NCI-H1930 (cell line): ENCODE measurements around the gene LINC00632.
"Not testable (repeated sequence)": the region's sequence is repeated elsewhere in the genome, so short reads cannot be mapped to it uniquely, and the experiment has no call there.

ENCODE experiments used
- DNase-seq, 2 experiments: peaks; one replicate each; lab custom pipeline; 2025; lab: John Stamatoyannopoulos, UW

LINC00632 gene

DNA sequence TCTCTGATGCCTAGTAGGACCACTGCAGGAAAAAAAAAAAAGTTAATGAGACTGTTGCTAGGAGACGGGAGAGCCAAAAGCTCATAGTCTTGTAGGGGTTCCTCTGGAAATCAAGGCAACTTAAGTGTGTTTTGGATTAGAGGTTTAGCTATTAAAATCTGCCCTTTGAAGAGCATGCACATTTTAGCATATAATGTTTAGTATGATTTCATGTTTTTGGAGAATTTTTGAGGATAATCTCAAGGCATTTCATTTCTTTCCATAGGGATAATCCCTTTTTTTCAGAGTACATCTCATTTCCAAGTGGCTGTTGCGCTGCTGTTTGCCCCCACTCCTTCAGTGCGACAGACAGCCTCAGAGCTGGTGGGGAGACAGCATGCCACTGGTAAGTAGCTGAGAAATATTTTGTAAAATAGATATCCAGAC, at the start of gene LINC00632:
Gene LINC00632 (plus strand): TSS at position 339 of the 426 bp plus-strand sequence.
- peak in 1 of 2 experiments; percentile 40 for DNase-seq

DNA sequence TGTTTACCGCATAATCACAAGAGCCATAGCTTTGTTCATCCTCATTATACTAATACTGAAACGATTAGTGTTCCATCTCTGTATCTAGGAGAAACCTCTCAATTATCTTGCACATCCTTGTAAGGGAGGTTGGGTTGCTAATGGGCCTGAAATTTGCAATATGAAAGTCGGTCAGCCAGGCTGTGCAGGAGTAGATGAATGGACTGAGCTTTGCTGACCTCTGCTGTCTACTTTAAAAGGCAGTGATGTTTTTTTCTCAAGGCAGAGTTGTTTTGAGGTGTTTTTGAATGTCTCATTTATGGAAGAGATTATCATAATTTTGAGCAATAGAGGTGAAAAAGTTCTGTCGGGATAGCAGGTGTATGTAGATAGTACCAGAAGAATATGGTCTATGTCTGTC, 47.9 kb upstream of the LINC00632 start:
- DNase-seq = peak in 1 of 2 experiments; percentile 59

DNA sequence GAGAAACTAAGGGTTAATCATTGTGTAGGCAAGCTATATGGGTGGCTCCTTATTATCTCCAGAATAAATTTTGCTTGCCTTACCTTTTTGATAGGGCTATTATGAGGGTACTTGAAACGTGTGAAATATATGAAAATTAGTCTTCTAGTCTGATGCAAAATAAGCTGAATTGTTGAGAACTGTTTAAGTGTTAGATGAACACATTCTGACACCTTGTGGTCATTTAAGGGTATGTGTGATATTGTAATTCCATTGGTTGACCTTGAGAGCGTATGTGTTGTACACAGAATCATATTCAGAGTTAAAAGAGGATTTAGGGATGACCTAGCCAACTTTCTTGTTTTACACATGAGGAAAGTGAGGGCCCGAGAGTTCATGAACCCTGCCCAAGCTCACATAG, 44.6 kb upstream of the LINC00632 start:
- peak in 1 of 2 experiments; percentile 10 for DNase-seq

DNA sequence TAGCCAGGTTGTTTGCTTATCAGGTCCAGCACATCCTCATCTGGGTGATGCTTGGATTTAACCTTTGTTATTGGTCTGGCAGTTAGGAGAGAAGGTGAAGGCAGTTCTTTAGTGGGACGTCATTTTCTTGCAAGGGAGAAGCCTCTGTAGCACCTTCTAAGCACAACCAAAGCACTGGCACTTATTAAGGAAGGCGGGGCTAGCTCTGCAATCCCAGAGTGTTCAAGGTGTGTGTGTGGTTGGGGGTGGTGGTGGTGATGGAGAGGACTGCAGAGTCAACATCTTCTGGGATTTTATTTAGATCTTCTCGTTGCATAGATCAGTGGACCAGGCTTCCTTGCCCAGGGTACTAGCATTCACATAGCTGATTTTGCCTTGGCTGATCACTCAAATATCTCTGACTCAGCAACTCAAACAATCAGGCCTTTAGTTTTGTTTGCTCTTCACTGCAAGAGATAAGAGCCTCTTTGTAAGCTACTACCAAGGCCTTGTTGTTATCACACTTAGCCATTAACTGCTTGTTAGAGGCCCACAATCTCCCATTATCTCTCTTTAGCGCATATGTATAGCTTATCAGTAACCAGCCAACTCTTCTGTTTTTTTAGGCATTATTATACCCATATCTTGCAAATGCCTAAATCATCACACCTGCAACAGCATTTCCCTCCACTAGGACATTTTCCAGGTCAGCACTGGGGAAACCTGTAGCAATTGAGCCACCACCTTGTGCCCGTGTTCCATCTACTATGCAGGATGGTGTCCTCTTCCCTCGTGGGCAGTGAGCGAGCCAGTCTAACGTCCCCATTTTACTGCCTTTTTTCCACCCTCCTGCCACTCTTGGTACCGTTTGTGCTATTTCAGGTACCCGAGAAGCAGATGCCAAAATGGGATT, 36.5 kb upstream of the LINC00632 start:
- no peak for DNase-seq

DNA sequence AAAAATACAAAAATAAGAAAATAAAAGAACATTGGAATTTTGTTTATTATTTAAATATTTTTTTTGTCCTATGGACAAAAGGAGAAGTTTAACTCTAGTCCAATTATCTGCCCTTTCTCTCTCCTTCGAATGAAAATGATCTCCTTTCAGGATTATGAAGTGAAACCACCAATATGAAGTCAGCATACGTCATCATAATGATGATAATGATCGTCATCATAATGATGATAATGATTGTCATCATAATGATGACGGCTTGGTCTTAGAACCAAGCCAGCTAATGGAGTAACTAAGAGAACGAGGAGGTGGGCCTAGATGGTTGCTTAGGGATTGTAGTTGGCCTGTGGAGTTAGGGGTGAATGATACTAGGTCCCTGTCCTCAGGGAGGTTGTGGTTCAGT, 21.9 kb upstream of the LINC00632 start:
- DNase-seq = no peak

DNA sequence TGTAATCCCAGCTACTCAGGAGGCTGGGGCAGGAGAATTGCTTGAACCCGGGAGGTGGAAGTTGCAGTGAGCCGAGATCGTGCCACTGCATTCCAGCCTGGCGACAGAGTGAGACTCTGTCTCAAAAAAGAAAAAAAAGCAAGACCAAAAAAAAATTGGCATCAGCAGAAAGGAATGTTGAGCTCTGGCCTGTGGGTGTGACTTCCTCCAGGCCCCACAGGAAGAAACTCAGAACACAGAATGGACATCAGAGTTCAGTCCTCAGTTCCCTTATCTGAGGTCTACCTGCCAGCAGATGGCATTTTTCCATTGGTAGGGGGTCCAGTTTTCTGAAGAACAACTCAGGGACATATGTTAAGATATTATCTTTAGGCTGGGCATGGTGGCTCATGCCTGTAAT, 18.0 kb upstream of the LINC00632 start:
- DNase-seq = not testable (repeated sequence)

DNA sequence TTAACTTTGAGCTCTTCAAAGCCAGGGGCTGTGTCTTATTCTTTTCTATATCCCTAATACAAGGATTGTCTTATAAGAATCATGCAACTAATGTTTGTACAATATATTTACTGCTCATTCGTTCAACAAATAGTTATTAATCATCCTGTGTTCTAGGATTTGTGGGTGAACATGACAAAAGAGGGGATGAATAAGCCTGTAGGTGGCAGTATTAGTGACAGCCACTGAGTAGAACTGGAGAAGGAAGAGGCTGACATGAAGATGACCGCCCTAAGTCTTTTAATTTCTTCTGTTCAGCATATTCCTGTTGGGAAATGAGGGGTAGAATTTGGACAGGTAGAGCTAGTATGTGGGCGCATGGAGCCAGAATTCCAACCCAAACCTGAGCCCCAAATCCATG, 11.9 kb upstream of the LINC00632 start:
- DNase-seq = no peak

DNA sequence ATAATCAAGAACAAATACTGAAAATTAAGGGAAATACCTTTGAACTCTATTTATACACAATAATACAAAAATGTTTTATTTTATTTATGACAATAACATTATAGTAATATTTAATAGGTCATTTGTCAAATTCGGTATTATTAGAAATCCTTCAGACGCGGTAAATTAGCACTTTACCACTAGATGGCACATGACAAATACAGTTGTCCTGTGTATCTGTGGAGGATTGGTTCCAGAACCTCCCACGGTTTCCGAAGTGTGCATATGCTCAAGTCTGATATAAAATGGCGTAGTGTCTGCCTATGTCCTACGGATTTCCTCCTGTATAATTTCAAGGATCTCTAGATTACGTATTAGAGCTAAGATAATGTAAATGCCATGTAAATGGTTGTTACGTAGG, 8.1 kb upstream of the LINC00632 start:
- DNase-seq = no peak

DNA sequence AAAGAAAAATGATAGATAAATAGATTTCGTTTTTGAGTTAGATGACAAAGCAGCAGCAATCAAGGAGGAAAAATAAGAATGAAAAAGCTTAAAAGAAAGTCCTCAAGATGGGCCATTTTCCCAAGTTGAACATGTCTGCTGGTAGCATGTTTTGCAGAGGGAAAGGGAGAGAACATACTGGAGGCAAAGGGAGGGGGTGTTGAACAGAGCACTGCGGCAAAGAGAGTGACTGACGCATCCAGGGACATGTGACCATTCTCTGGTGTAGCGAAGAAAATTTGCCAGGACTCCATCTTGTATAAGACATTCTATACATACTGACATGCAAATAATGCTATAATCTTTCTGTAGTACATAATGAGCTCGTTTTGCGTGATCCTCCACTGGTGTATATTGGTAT, 1.2 kb downstream of the LINC00632 start:
- no peak for DNase-seq

DNA sequence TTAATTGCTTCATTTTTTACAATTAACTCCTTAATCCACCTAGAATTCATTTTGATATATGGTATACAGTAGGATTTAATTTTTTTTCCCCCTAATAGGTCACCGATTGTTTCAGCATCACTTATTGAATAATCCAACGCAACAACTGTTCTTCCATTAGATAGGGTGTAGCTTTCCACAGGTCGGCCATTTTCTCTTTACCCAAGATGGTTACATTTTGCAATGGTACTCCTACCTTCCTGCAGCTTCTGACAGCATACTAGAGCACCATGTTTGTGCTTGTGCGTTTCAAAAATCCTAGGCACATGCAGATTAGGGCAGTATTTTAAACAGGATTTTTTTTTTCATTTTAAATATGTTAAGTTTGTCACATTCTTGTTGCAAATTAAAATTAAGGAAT, 2.3 kb downstream of the LINC00632 start:
- DNase-seq = no peak

DNA sequence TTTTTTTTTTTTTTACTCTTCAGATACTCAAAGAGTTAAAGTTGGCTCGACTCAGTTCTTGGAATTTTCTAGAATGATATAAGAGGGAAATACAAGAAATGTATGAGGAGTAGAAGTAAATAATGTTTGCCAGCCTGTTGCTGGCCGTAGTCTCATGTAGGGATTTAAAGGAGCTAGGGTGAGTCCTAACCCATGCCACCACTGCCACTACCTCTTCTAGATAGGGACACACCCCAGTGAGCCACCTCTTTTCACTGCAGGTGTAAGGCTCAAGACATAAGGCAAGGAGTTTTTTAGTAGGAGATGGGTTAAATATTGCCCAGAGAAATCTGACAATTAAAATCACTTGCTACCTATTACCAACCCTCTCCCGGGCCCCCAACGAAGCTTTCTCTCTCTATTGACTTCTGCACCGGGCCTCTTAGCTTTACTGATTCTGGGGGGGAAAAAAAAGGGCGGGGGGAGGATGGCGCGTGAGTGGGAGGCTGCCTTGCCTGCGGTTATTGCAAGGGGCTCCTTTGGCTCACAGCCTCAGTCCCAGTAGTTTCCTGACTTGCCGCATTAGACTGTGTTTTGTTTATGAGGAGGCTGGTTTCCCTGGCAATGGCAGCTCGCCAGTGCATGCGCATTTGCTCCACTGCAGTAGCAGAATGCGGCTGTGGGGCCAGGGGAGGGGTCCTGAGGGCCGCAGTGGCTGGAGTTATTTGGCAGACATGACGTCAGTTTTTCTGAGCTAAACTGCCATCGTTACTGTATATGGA, 3.0 kb downstream of the LINC00632 start:
- no peak for DNase-seq

DNA sequence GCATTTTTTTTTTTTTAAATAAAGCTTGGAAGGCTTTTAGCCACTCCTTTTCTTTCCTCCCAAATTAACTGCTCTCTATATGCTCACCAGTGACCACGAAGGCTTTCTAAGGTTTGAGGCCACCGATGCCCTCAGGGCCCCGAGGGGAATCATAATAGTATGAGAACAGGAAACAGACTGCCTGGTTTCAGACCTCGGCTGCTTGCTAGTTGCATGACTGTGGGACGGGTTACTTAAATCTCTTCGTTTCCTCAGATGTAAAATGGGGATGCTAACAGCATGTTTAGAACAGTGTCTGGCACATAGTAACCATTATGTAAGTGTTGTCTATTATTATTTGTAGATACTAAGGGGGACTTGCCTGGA, 3.6 kb downstream of the LINC00632 start:
- DNase-seq = no peak

DNA sequence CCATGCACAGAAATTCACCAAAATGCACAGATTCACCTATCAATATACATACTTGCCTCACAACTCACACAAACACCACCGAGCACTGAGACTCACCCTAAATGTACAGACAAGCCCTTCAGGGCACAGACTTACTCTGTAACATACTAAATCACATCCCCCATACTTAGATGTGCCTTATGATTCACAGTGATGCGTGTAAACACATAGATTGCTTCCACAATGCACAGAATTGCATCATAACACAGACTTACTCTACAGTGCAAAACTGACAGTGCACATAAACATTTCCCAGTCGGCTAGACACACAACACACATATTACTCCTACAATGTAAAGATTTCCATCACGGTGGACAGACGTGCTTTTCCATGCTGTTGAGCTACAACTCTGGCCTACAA, 6.2 kb downstream of the LINC00632 start:
- no peak for DNase-seq

DNA sequence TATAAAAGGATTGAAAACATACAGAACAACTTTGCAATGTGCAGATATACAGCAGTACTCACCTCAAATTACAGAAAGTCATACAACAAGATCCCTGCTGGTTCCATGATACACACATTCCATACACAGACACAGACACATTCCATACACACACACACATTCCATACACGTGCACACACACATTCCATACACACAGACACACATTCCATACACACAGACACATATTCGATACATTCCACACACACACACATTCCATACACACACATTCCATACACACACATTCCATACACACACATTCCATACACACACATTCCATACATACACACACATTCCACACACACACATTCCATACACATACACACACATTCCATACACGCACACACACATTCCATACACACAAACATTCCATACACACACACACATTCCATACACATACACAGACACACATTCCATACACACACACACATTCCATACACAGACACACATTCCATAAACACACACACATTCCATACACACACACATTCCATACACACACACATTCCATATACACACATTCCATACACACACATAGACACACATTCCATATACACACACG, 13.7 kb downstream of the LINC00632 start:
- DNase-seq = no peak

DNA sequence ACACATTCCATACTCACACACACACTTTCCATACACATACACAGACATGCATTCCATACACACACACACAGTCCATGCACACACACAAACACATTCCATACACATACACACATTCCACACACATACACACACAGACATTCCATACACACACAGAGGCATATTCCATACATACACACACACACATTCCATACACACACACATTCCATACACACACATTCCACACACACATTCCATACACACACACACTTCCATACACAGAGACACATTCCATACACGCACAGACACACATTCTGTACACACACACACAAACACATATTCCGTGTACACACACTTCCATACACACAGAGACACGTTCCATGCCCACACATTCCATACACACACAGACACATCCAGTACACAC, 14.8 kb downstream of the LINC00632 start:
- no peak for DNase-seq

DNA sequence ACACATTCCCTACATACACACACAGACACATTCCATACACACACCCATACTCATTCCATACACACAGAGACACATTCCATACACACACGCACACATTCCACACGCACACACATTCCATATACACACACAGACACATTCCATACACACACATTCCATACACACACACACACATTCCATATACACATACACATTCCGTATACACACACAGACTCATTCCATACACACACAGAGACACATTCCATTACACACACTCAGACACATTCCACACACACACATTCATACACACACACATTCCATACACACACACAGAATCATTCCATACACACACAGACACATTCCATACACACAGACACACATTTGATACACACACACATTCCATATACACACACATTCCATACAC, 15.2 kb downstream of the LINC00632 start:
- DNase-seq = no peak

DNA sequence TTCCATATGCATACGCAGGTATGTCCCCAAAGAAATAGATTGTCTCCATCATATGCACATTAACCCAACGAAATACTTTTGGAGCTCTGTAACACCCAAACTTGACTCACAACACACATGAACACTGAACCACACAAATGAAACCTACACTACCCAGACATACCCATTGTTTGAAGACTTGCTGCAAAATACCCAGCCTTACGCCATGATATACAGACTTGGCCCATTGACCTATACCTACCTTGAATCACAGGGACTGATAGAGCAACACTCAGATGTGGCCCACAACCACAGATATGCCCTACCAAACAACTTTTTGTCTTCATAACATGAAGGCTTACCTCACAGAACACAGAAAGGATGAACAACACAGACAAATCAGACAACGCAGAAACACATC, 15.9 kb downstream of the LINC00632 start:
- no peak for DNase-seq

DNA sequence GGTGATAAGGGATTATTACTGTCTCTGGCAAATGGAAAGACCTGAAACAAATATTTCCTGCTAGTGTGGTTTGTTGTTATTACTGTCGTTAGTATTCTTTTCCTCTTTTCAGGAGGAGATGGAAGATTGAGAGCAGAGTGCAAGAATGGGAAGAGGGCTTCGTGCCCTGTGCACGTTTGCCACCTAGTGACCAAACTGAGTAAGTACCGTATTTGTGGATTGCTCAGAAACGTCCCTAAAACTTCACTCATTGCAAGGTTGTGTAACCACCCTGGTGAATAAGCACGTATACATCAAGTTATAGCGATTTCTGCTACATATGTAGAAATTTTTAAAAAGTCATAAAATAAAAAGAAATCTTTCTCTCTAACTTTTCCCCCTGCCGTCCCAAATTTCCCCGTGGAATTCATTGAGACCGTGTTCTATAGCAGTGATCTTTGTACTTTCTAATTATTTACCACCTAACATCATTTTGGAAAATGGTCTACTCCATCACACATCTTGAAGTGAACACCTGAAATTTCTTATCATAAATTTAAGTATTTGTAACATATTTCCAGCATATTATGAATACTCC, 24.3 kb downstream of the LINC00632 start:
- DNase-seq = peak; percentile 6 to 22

DNA sequence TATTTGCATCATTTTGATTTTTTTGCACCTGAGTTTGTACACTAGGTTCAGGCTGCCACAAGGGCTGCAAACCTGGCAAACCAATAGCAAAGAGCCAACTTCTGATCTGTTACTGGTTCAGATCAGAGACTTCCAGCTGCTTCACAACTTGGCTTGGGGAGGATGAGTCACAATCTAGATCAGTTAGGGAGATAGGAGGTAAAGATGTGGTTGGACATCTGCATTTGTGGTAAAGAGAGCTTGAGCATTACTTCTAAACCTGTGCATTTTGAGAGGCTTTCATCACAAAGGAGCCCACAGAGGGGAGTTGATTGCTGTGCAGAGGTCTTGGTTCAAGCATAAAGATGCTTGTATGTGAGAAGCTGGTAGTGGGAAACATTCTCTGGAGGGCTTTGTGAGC, 34.5 kb downstream of the LINC00632 start:
- DNase-seq = no peak

DNA sequence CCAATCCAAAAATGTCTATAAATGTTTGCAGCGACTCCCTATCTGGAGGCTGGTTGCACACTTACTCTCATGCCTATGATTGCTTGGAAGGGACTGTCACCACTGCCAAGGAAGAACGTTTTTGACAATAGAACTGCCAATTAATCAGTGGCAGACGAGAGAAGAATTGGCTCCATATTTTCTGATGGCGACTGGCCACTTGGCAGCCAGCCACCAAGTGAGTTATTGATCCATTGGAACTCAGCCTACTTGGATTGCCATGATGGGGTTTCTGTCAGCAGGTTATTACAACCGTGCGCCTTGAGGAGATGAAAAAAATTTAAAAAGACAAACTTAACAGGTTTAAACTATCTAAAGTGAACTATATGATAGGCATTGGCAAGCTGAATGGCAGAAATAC, 47.4 kb downstream of the LINC00632 start:
- no peak for DNase-seq

DNA sequence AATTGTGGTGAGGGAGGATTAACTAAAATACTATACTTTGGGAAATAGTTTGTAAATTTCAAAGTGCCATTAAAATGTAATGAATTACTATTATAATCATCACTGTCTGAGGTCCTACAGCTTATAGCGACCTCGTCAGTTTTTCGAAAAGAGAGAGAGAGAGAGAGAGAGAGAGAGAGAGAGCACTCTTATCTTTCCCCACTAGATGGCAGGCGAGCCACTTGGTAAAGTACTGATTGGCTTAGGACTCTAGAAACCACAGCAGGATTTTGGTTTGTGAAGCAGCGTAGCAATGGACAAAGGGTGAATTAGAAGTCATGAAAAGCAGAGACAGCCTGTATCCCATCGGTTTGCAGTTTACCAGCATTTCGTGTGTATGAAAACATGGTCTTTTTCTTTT, 52.5 kb downstream of the LINC00632 start:
- peak in 1 of 2 experiments; percentile 10 for DNase-seq

DNA sequence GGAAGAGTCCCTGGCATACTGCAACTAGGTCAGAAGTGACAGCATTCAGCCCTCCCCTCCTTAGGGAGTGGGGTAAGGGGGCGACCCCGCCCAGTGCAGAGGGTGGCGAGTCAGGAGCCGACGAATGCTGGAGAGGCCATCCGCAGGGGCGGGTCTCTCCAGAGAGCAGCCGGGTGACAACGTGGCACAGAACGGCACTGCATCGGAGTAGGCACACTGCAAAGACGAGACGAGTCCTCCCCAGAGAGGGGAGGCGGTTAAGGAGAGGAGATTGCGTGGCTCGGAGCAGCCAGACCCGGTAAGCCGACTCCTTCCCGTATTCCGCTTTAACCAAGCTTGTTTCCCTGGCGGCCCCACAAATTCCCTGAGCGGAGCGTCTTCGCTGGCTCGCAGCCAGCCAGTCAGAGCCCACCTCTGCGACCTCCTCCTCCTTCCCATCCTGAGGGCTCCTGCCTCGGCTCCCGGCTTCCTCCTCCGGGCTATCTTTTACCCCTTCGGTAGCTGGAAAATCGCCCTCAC, 54.9 kb downstream of the LINC00632 start:
- DNase-seq = no peak
